Measurements from ENCODE around the gene EYS. TPM values are rescaled to one million over a fixed set of nuclear protein-coding genes. Genes with fewer than 3 reads are reported as not detected.
A peak's percentile ranks its signal among the peaks of the same experiment; 100 is the strongest.
"Not testable (repeated sequence)": the region's sequence is repeated elsewhere in the genome, so short reads cannot be mapped to it uniquely, and the experiment has no call there.

Gene EYS
- total and polyA plus RNA-seq, 2 donors from 2014 or later, result not detected

GRCh38 chr6:65398851-65399250 lies 308.2 kb downstream of the EYS start:
- Histone ChIP-seq H3K4me3 (ENCODE audit: low read length in 3 of 3) (no peak overlapping the region), H3K9ac (ENCODE audit: low read length in 3 of 3) (no peak overlapping the region), H3K4me1 (ENCODE audit: control insufficient read depth in 2 of 3, insufficient read depth in 2 of 3, low read depth in 1 of 3, low read length in 3 of 3) (no peaks in the 10 kb centered on the region), H3K27me3 (ENCODE audit: control insufficient read depth, insufficient read depth, low read length) (no peaks in the 10 kb centered on the region), H3K36me3 (ENCODE audit: control insufficient read depth in 2 of 3, insufficient read depth in 3 of 3, low read length in 3 of 3) (no peaks in the 10 kb centered on the region), H3K27ac (ENCODE audit: low read depth in 2 of 2, low read length in 2 of 2) (no peak overlapping the region), H3K9me3 (ENCODE audit: control insufficient read depth in 2 of 3, insufficient read depth in 1 of 3, low read length in 3 of 3) (no peaks in the 10 kb centered on the region)
- intact Hi-C loops (cut with DNase I), result no loop called here
- FAIRE-seq, result no peak
- no peak for DNase-seq
- TF ChIP-seq CTCF (IDR thresholded peaks at IDR 0.05; ENCODE audit: borderline replicate concordance, extremely low read depth, insufficient read depth), result no peak

GRCh38 chr6:65350530-65350929 lies 356.5 kb downstream of the EYS start:
- peaks cover 0 to 2% (median 0%) of the 10 kb centered on the region in 3 donors for H3K9me3 ChIP-seq (ENCODE audit: control insufficient read depth in 2 of 3, insufficient read depth in 1 of 3, low read length in 3 of 3)
- no peaks in the 10 kb centered on the region for H3K4me1 ChIP-seq (ENCODE audit: control insufficient read depth in 2 of 3, insufficient read depth in 2 of 3, low read depth in 1 of 3, low read length in 3 of 3)
- no peak for FAIRE-seq
- no peaks in the 10 kb centered on the region for H3K27me3 ChIP-seq (ENCODE audit: control insufficient read depth, insufficient read depth, low read length)
- no peak for DNase-seq
- no peak overlapping the region for H3K4me3 ChIP-seq (ENCODE audit: low read length in 3 of 3)
- TF ChIP-seq CTCF (IDR thresholded peaks at IDR 0.05; ENCODE audit: borderline replicate concordance, extremely low read depth, insufficient read depth), result no peak
- H3K9ac ChIP-seq (ENCODE audit: low read length in 3 of 3), result no peak overlapping the region
- intact Hi-C loops (cut with DNase I), result no loop called here
- H3K36me3 ChIP-seq (ENCODE audit: control insufficient read depth in 2 of 3, insufficient read depth in 3 of 3, low read length in 3 of 3), result no peaks in the 10 kb centered on the region
- no peak overlapping the region for H3K27ac ChIP-seq (ENCODE audit: low read depth in 2 of 2, low read length in 2 of 2)

GRCh38 chr6:65302655-65303054 lies 404.4 kb downstream of the EYS start:
- H3K4me3 ChIP-seq (ENCODE audit: low read length in 3 of 3); FAIRE-seq; H3K4me1 ChIP-seq (ENCODE audit: control insufficient read depth in 2 of 3, insufficient read depth in 2 of 3, low read depth in 1 of 3, low read length in 3 of 3); H3K27ac ChIP-seq (ENCODE audit: low read depth in 2 of 2, low read length in 2 of 2); intact Hi-C loops (cut with DNase I); H3K36me3 ChIP-seq (ENCODE audit: control insufficient read depth in 2 of 3, insufficient read depth in 3 of 3, low read length in 3 of 3); H3K27me3 ChIP-seq (ENCODE audit: control insufficient read depth, insufficient read depth, low read length); DNase-seq; H3K9me3 ChIP-seq (ENCODE audit: control insufficient read depth in 2 of 3, insufficient read depth in 1 of 3, low read length in 3 of 3); H3K9ac ChIP-seq (ENCODE audit: low read length in 3 of 3): not testable (repeated sequence)

- intact Hi-C loops (cut with DNase I), result no loop called here
- no peaks in the 10 kb centered on the region for H3K4me1 ChIP-seq (ENCODE audit: control insufficient read depth in 2 of 3, insufficient read depth in 2 of 3, low read depth in 1 of 3, low read length in 3 of 3)
These were observed 407.8 kb downstream of the EYS start for GRCh38 chr6:65299236-65299635.

More at GRCh38 chr6:65299236-65299635, 407.8 kb downstream of the EYS start:
- H3K36me3 ChIP-seq (ENCODE audit: control insufficient read depth in 2 of 3, insufficient read depth in 3 of 3, low read length in 3 of 3), result no peaks in the 10 kb centered on the region
- H3K27ac ChIP-seq (ENCODE audit: low read depth in 2 of 2, low read length in 2 of 2), result no peak overlapping the region
- DNase-seq (peak in 1 of 5 donors; percentile 2), FAIRE-seq (no peak)
- no peaks in the 10 kb centered on the region for H3K9me3 ChIP-seq (ENCODE audit: control insufficient read depth in 2 of 3, insufficient read depth in 1 of 3, low read length in 3 of 3)
- no peak overlapping the region for H3K9ac ChIP-seq (ENCODE audit: low read length in 3 of 3)
- no peak overlapping the region for H3K4me3 ChIP-seq (ENCODE audit: low read length in 3 of 3)
- TF ChIP-seq CTCF (IDR thresholded peaks at IDR 0.05; ENCODE audit: borderline replicate concordance, extremely low read depth, insufficient read depth), result no peak
- no peaks in the 10 kb centered on the region for H3K27me3 ChIP-seq (ENCODE audit: control insufficient read depth, insufficient read depth, low read length)

Measured in kidney (tissue), 14 donors.